Mesendoderm (in vitro differentiated cells): Measurements from ENCODE around the gene C6orf15.
A peak's percentile ranks its signal among the peaks of the same experiment; 100 is the strongest.

Experiments used
- DNase-seq: peaks from one replicate; pipeline ENCODE4 v3.0.0; 2013
- H2AK5ac ChIP-seq: 2 replicates; pipeline ENCODE4 v1.6.1; 2013; ENCODE audit warnings: low read length, inconsistent platforms
- H2BK120ac ChIP-seq: 2 replicates; pipeline ENCODE4 v1.6.1; 2013; ENCODE audit warnings: low read depth, mild to moderate bottlenecking, low read length, moderate library complexity, mixed read lengths
- H2BK15ac ChIP-seq: replicated peaks from 2 replicates; pipeline ENCODE4 v1.6.1; 2013; ENCODE audit warnings: low read depth, mild to moderate bottlenecking, moderate library complexity
- H2BK5ac ChIP-seq: 2 replicates; pipeline ENCODE4 v1.6.1; 2013; ENCODE audit warnings: low read length, inconsistent platforms
- H3K18ac ChIP-seq: 2 replicates; pipeline ENCODE4 v1.6.1; 2013; ENCODE audit warnings: mild to moderate bottlenecking, low read length, mixed read lengths
- H3K23ac ChIP-seq: one replicate; pipeline ENCODE4 v1.6.1; 2013; ENCODE audit warnings: low read length
- H3K27ac ChIP-seq: 2 replicates; pipeline ENCODE4 v1.5.1; 2013; ENCODE audit warnings: low read depth, mild to moderate bottlenecking, inconsistent platforms, low read length, moderate library complexity
- H3K27me3 ChIP-seq: 2 replicates; pipeline ENCODE4 v1.6.1; 2013; ENCODE audit warnings: low read length, control low read depth, mild to moderate bottlenecking, inconsistent platforms; ENCODE audit not compliant: insufficient read depth, poor library complexity
- H3K36me3 ChIP-seq: 2 replicates; pipeline ENCODE4 v1.6.1; 2013; ENCODE audit warnings: low read length, inconsistent platforms; ENCODE audit not compliant: control insufficient read depth, insufficient read depth
- H3K4ac ChIP-seq: one replicate; pipeline ENCODE4 v1.6.1; 2013; ENCODE audit warnings: low read depth, mild to moderate bottlenecking, low read length, moderate library complexity
- H3K4me1 ChIP-seq: 2 replicates; pipeline ENCODE4 v1.6.1; 2013; ENCODE audit warnings: low read depth, low read length, inconsistent platforms; ENCODE audit not compliant: control insufficient read depth
- H3K4me2 ChIP-seq: 2 replicates; pipeline ENCODE4 v1.6.1; 2013; ENCODE audit warnings: low read length
- H3K4me3 ChIP-seq: 2 replicates; pipeline ENCODE4 v1.5.1; 2013; ENCODE audit warnings: mild to moderate bottlenecking, low read length
- H3K56ac ChIP-seq: one replicate; pipeline ENCODE4 v1.6.1; 2013; ENCODE audit warnings: low read length
- H3K79me1 ChIP-seq: 2 replicates; pipeline ENCODE4 v1.6.1; 2013; ENCODE audit warnings: low read length, inconsistent platforms
- H3K79me2 ChIP-seq: 2 replicates; pipeline ENCODE4 v1.6.1; 2013; ENCODE audit warnings: mild to moderate bottlenecking, low read length; ENCODE audit not compliant: control insufficient read depth, insufficient read depth
- H3K9ac ChIP-seq: 2 replicates; pipeline ENCODE4 v1.6.1; 2013; ENCODE audit warnings: low read length, inconsistent platforms
- H4K5ac ChIP-seq: one replicate; pipeline ENCODE4 v1.6.1; 2013; ENCODE audit warnings: low read length
- H4K8ac ChIP-seq: one replicate; pipeline ENCODE4 v1.6.1; 2013; ENCODE audit warnings: low read depth, mild to moderate bottlenecking, control low read depth, low read length, moderate library complexity
- WGBS: extraction: QIAGEN DNeasy Blood & Tissue Kit; methylation state at CpG from one replicate; pipeline ENCODE4 v1.1.7; 2013; ENCODE audit warnings: low lambda C conversion rate, missing lambda C conversion rate; ENCODE audit not compliant: insufficient coverage; ENCODE audit errors: extremely low coverage; 5-methylcytosine and 5-hydroxymethylcytosine counted together

Gene C6orf15

DNA sequence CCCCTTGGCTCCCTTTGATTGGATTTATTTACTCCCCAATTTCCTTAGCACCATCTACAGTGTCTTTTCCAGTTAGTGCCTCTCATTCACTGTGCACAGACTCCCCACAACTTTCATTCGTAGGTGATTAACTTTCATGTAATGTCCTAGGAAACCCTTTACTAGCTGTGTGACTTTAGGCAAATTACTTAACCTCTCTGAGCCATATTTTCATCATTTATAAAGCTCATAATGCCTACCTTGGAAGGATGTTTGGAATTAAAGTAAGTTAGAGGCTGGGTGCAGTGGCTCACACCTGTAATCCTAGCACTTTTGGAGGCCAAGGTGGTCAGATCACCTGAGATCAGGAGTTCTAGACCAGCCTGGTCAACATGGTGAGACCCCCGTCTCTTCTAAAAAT lies 20.1 kb downstream of the C6orf15 start:
- Histone ChIP-seq H3K23ac (no peak overlapping the region), H3K36me3 (no peaks in the 10 kb centered on the region), H2BK120ac (no peak overlapping the region), H4K8ac (no peak overlapping the region), H3K4me3 (no peak overlapping the region), H3K79me2 (no peaks in the 10 kb centered on the region), H3K9ac (no peak overlapping the region), H3K27me3 (no peaks in the 10 kb centered on the region), H2AK5ac (no peak overlapping the region), H2BK15ac (no peak overlapping the region), H2BK5ac (no peak overlapping the region), H4K5ac (no peak overlapping the region), H3K56ac (no peak overlapping the region), H3K79me1 (no peaks in the 10 kb centered on the region), H3K4ac (no peak overlapping the region), H3K4me1 (no peaks in the 10 kb centered on the region), H3K4me2 (no peak overlapping the region), H3K18ac (no peak overlapping the region), H3K27ac (no peak overlapping the region)
- WGBS: no CpG with 5 or more reads among the region's 2 CpGs
- DNase-seq: no peak

DNA sequence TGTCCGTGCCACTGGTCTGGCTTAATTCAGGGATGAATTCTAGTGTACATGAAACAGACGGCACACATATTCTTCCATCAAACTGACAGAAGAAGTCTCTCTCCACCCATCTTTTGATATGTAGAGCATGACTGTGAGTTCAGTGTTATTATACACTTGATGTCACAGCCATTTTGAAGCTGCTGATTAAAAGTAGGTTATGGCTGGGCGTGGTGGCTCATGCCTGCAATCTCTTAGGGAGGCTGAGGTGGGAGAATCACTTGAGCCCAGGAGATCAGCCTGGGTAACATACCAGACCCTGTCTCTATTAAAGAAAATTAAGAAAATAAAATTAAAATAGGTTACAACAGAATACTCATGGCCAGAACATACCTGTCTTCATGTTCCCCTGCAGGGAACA lies 20.7 kb downstream of the C6orf15 start:
- Histone ChIP-seq H3K27me3 (no peaks in the 10 kb centered on the region), H3K79me2 (no peaks in the 10 kb centered on the region), H2BK15ac (no peak overlapping the region), H3K4me1 (no peaks in the 10 kb centered on the region), H2BK120ac (no peak overlapping the region), H3K27ac (no peak overlapping the region), H3K56ac (no peak overlapping the region), H3K4me2 (no peak overlapping the region), H3K79me1 (no peaks in the 10 kb centered on the region), H3K23ac (no peak overlapping the region), H3K36me3 (no peaks in the 10 kb centered on the region), H3K4me3 (no peak overlapping the region), H4K8ac (no peak overlapping the region), H4K5ac (no peak overlapping the region), H2BK5ac (no peak overlapping the region), H3K4ac (no peak overlapping the region), H3K18ac (no peak overlapping the region), H2AK5ac (no peak overlapping the region), H3K9ac (no peak overlapping the region)
- WGBS: no CpG with 5 or more reads among the region's 3 CpGs
- DNase-seq: no peak

DNA sequence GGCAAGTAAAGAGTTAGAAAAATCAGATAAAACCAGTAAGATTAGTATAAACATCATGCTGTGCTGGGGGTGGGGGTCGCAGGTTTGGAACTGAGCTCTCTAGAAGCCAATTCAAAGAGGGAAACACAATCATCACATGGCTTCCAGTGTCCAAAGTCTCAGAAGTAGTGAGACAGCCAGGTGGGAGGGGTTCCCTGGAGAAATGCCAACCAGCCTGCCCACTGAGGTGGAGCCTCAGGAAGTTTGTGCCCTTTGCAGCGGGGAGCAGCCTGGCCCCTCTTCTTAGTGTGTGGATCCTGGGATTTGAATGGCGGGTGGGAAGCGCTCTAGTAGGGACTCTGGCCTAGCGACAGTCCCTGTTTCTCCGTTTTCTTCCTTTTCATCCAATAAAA lies 21.4 kb downstream of the C6orf15 start:
- Histone ChIP-seq H2BK5ac (no peak overlapping the region), H3K18ac (no peak overlapping the region), H3K23ac (no peak overlapping the region), H3K56ac (no peak overlapping the region), H2AK5ac (no peak overlapping the region), H3K4me2 (no peak overlapping the region), H3K27ac (no peak overlapping the region), H4K5ac (no peak overlapping the region), H2BK15ac (no peak overlapping the region), H3K4me3 (no peak overlapping the region), H3K27me3 (no peaks in the 10 kb centered on the region), H3K9ac (no peak overlapping the region), H3K79me1 (no peaks in the 10 kb centered on the region), H3K4me1 (no peaks in the 10 kb centered on the region), H3K4ac (no peak overlapping the region), H2BK120ac (no peak overlapping the region), H4K8ac (no peak overlapping the region), H3K79me2 (no peaks in the 10 kb centered on the region), H3K36me3 (no peaks in the 10 kb centered on the region)
- no CpG with 5 or more reads among the region's 6 CpGs for WGBS
- no peak for DNase-seq

DNA sequence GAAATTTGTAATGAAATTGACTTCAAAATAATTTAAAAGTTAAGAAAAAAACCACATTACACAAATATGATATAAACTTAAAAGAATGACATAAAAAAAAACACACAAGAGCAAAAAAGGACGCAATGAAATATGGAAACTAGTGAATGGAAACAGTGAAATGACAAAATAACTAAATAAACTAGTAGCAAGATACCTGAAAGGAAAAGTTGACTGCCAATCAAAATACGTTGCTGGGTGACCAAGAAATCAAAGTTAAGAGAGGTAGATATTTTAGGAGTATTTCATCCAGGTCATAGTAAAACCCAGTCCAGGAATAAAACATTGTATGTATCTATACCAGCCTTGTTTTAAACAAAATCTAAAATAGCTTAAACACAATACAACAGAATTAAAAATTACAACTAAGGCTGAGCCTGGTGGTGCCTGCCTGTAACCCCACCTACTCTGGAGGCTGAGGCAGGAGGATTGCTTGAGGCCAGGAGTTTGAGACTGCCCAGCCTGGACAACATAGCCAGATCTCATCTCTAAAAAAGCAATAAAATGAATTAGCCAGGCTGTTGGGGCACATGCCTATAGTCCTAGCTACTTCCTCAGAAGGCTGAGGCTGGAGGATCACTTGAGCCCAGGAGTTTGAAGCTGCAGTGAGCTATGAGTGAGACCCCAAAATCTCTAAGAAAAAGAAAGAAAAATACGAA lies 22.0 kb downstream of the C6orf15 start:
- Histone ChIP-seq H3K36me3 (no peaks in the 10 kb centered on the region), H4K5ac (no peak overlapping the region), H3K18ac (no peak overlapping the region), H2BK120ac (no peak overlapping the region), H3K4me1 (no peaks in the 10 kb centered on the region), H3K27ac (no peak overlapping the region), H4K8ac (no peak overlapping the region), H3K4me2 (no peak overlapping the region), H2AK5ac (no peak overlapping the region), H2BK5ac (no peak overlapping the region), H2BK15ac (no peak overlapping the region), H3K79me1 (no peaks in the 10 kb centered on the region), H3K4ac (no peak overlapping the region), H3K23ac (no peak overlapping the region), H3K9ac (no peak overlapping the region), H3K4me3 (no peak overlapping the region), H3K56ac (no peak overlapping the region), H3K27me3 (no peaks in the 10 kb centered on the region), H3K79me2 (no peaks in the 10 kb centered on the region)
- no CpG with 5 or more reads among the region's 3 CpGs for WGBS
- no peak for DNase-seq

DNA sequence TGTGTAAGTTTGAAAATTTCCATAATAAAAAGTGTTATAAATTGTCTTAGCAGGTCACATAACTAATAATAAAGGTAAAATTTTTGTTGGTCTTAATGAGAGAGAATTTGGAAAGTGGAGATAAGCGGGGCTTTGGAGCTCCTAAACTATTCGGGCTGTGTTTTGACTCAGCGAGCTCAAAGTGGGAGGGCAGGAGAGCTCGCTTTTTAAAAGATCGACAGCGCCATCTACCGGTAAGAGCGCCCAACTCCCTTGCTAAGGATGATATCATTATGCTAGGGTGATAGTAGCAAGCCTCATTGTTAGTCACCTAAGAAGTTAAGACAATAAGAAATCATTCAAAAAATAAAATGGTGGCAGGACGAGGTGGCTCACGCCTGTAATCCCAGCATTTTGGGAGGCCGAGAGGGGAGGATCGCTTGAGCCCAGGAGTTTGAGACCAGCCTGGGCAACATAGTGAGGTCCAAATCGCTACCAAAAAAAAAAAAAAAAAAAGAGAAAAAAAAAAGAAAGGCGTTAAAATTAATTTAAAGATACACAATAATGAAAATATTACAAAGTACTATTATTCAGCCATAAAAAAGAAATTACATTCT lies 24.8 kb downstream of the C6orf15 start:
- Histone ChIP-seq H2BK120ac (no peak overlapping the region), H2AK5ac (no peak overlapping the region), H3K27me3 (no peaks in the 10 kb centered on the region), H2BK5ac (no peak overlapping the region), H4K5ac (no peak overlapping the region), H3K36me3 (no peaks in the 10 kb centered on the region), H4K8ac (no peak overlapping the region), H3K56ac (no peak overlapping the region), H3K23ac (no peak overlapping the region), H3K4me3 (no peak overlapping the region), H3K27ac (no peak overlapping the region), H3K79me2 (no peaks in the 10 kb centered on the region), H3K9ac (no peak overlapping the region), H3K18ac (no peak overlapping the region), H3K4me2 (no peak overlapping the region), H3K79me1 (no peaks in the 10 kb centered on the region), H3K4ac (no peak overlapping the region), H3K4me1 (no peaks in the 10 kb centered on the region), H2BK15ac (no peak overlapping the region)
- no CpG with 5 or more reads among the region's 14 CpGs for whole genome bisulfite sequencing
- peak; percentile 85 for DNase-seq
